Mesendoderm (in vitro differentiated cells): ENCODE data around the gene TIPRL. TPM values are rescaled to one million over a fixed set of nuclear protein-coding genes. Genes with fewer than 3 reads are reported as not detected.

Source experiments
- DNase-seq: peaks from one replicate; pipeline ENCODE4 v3.0.0; 2013
- H2AK5ac ChIP-seq: 2 replicates; pipeline ENCODE4 v1.6.1; 2013; ENCODE audit warnings: low read length, inconsistent platforms
- H2BK120ac ChIP-seq: 2 replicates; pipeline ENCODE4 v1.6.1; 2013; ENCODE audit warnings: low read depth, mild to moderate bottlenecking, low read length, moderate library complexity, mixed read lengths
- H2BK15ac ChIP-seq: replicated peaks from 2 replicates; pipeline ENCODE4 v1.6.1; 2013; ENCODE audit warnings: low read depth, mild to moderate bottlenecking, moderate library complexity
- H2BK5ac ChIP-seq: 2 replicates; pipeline ENCODE4 v1.6.1; 2013; ENCODE audit warnings: low read length, inconsistent platforms
- H3K18ac ChIP-seq: 2 replicates; pipeline ENCODE4 v1.6.1; 2013; ENCODE audit warnings: mild to moderate bottlenecking, low read length, mixed read lengths
- H3K23ac ChIP-seq: one replicate; pipeline ENCODE4 v1.6.1; 2013; ENCODE audit warnings: low read length
- H3K27ac ChIP-seq: 2 replicates; pipeline ENCODE4 v1.5.1; 2013; ENCODE audit warnings: low read depth, mild to moderate bottlenecking, inconsistent platforms, low read length, moderate library complexity
- H3K27me3 ChIP-seq: 2 replicates; pipeline ENCODE4 v1.6.1; 2013; ENCODE audit warnings: low read length, control low read depth, mild to moderate bottlenecking, inconsistent platforms; ENCODE audit not compliant: insufficient read depth, poor library complexity
- H3K36me3 ChIP-seq: 2 replicates; pipeline ENCODE4 v1.6.1; 2013; ENCODE audit warnings: low read length, inconsistent platforms; ENCODE audit not compliant: control insufficient read depth, insufficient read depth
- H3K4ac ChIP-seq: one replicate; pipeline ENCODE4 v1.6.1; 2013; ENCODE audit warnings: low read depth, mild to moderate bottlenecking, low read length, moderate library complexity
- H3K4me1 ChIP-seq: 2 replicates; pipeline ENCODE4 v1.6.1; 2013; ENCODE audit warnings: low read depth, low read length, inconsistent platforms; ENCODE audit not compliant: control insufficient read depth
- H3K4me2 ChIP-seq: 2 replicates; pipeline ENCODE4 v1.6.1; 2013; ENCODE audit warnings: low read length
- H3K4me3 ChIP-seq: 2 replicates; pipeline ENCODE4 v1.5.1; 2013; ENCODE audit warnings: mild to moderate bottlenecking, low read length
- H3K56ac ChIP-seq: one replicate; pipeline ENCODE4 v1.6.1; 2013; ENCODE audit warnings: low read length
- H3K79me1 ChIP-seq: 2 replicates; pipeline ENCODE4 v1.6.1; 2013; ENCODE audit warnings: low read length, inconsistent platforms
- H3K79me2 ChIP-seq: 2 replicates; pipeline ENCODE4 v1.6.1; 2013; ENCODE audit warnings: mild to moderate bottlenecking, low read length; ENCODE audit not compliant: control insufficient read depth, insufficient read depth
- H3K9ac ChIP-seq: 2 replicates; pipeline ENCODE4 v1.6.1; 2013; ENCODE audit warnings: low read length, inconsistent platforms
- H4K5ac ChIP-seq: one replicate; pipeline ENCODE4 v1.6.1; 2013; ENCODE audit warnings: low read length
- H4K8ac ChIP-seq: one replicate; pipeline ENCODE4 v1.6.1; 2013; ENCODE audit warnings: low read depth, mild to moderate bottlenecking, control low read depth, low read length, moderate library complexity
- WGBS: extraction: QIAGEN DNeasy Blood & Tissue Kit; methylation state at CpG from one replicate; pipeline ENCODE4 v1.1.7; 2013; ENCODE audit warnings: low lambda C conversion rate, missing lambda C conversion rate; ENCODE audit not compliant: insufficient coverage; ENCODE audit errors: extremely low coverage; 5-methylcytosine and 5-hydroxymethylcytosine counted together
- polyA plus RNA-seq, 2 experiments: library from polyadenylated mRNA; stranded (reverse); fragments of 200-250 nt; gene quantifications; one replicate each; pipeline ENCODE4 v1.2.3, GENCODE V29; 2013

Gene TIPRL
- polyA plus RNA-seq (2013, experiment 1 of 2), result 23.8 TPM
- polyA plus RNA-seq (2013, experiment 2 of 2), result 22.5 TPM

DNA sequence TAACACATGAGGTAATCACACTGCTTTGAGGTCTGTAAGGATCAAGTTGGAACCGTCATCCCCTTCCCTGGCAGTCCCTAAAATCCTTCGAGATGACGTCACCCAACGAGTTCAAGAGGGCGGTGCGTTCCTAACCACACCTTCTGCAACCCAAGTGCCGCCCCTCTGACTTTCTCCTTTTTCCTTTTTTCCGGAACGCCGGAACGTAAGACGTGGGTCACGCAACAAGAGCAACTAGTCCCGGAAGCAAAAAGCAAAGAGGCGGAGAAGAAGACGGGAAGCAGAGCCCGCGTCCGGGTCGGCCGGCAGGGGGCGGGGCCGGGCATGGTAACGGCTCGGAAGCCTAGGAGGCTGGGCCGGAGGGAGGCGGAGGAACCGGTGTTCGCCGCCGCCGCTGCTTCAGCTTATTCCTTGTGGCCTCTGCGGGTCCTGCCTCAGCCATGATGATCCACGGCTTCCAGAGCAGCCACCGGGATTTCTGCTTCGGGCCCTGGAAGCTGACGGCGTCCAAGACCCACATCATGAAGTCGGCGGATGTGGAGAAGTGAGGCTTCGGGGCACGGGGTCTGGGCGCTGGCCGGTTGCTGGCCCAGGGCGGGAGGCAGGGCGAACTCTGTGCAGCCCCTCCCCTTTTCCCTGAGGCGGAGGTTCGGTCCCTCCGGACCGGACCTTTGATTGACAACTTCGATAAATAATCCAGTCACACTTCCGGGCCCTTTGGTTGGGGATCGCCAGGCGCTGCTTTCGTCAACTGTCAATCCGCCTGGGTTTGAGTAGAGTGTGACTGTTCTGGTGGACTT lies at the start of gene TIPRL:
Gene TIPRL (plus strand): TSS at position 325 of the 800 bp plus-strand sequence. CDS start 116 bp downstream, at position 441.
- Histone ChIP-seq H3K56ac (peak within 1 kb of the TSS; percentile 92), H3K36me3 (no peaks in the 10 kb centered on the region), H3K4ac (peak within 1 kb of the TSS; percentile 79), H3K4me2 (peak within 1 kb of the TSS; percentile 42), H4K8ac (no peak within 1 kb of the TSS), H3K4me3 (peak within 1 kb of the TSS; percentile 77), H3K27ac (peak within 1 kb of the TSS; percentile 72), H2AK5ac (no peak within 1 kb of the TSS), H3K79me1 (no peaks in the 10 kb centered on the region), H2BK5ac (no peak within 1 kb of the TSS), H3K79me2 (peaks cover 6% of the 10 kb centered on the region), H3K4me1 (peaks cover 6% of the 10 kb centered on the region), H3K27me3 (no peaks in the 10 kb centered on the region), H2BK120ac (no peak within 1 kb of the TSS), H4K5ac (no peak within 1 kb of the TSS), H3K23ac (no peak within 1 kb of the TSS), H3K9ac (peak within 1 kb of the TSS; percentile 81), H3K18ac (no peak within 1 kb of the TSS), H2BK15ac (no peak within 1 kb of the TSS)
- DNase-seq, result peak; percentile 100
- no CpG with 5 or more reads among the region's 56 CpGs for WGBS

DNA sequence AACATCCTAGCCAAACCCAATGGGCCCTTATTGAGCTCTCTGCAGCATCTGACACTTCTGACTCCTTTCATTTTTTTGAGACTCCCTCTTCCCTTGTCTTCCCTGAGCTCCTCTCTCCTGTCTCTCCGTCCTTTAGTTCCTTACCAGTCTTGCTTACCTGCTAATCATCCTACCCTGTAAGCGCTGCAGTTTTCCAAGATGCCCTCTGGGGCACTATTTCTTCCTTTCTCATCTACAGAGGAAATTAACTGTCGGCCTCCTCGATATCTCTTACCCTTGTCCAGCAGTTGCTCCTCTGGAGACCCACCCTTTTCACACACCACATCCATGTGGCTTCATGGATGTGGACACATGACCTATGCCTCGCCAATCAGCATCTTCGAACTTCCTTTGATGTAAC lies 48.8 kb upstream of the TIPRL start:
- Histone ChIP-seq H2BK120ac (no peak overlapping the region), H3K27ac (no peak overlapping the region), H3K4ac (no peak overlapping the region), H3K79me2 (no peaks in the 10 kb centered on the region), H3K4me1 (no peaks in the 10 kb centered on the region), H3K79me1 (no peaks in the 10 kb centered on the region), H3K23ac (no peak overlapping the region), H3K27me3 (no peaks in the 10 kb centered on the region), H2BK15ac (no peak overlapping the region), H2AK5ac (no peak overlapping the region), H3K56ac (no peak overlapping the region), H2BK5ac (no peak overlapping the region), H3K4me2 (no peak overlapping the region), H3K4me3 (no peak overlapping the region), H4K8ac (no peak overlapping the region), H3K9ac (no peak overlapping the region), H4K5ac (no peak overlapping the region), H3K36me3 (no peaks in the 10 kb centered on the region), H3K18ac (no peak overlapping the region)
- WGBS, result no CpG with 5 or more reads among the region's 6 CpGs
- DNase-seq, result peak; percentile 30

DNA sequence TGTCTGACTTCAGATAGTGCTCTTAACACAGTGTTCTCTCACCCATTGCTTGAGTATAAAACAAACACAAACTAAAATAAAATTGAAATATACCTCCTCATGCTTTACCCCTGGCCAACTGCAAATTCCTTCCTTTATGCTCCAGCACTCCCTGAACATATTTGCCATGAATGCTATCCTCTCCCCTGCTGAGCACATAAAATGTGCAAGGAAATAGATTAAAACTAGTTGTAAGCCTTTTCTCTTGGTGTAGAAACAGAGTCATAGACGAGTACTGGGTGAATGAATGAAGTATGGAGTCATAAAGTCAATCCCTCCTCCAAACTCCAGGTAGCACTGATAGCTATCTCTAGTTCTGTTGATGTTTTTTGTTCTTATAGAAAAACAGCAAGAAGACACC lies 44.6 kb upstream of the TIPRL start:
- H3K79me2 ChIP-seq, result peaks cover 2% of the 10 kb centered on the region
- no CpG with 5 or more reads among the region's 1 CpG for WGBS
- H3K4me3 ChIP-seq, result no peak overlapping the region
- no peak overlapping the region for H3K23ac ChIP-seq
- H3K4ac ChIP-seq, result no peak overlapping the region
- H4K5ac ChIP-seq, result no peak overlapping the region
- H3K79me1 ChIP-seq, result peaks cover 2% of the 10 kb centered on the region
- H2BK5ac ChIP-seq, result no peak overlapping the region
- no peak overlapping the region for H2AK5ac ChIP-seq
- no peak overlapping the region for H2BK15ac ChIP-seq
- H3K36me3 ChIP-seq, result no peaks in the 10 kb centered on the region
- no peak for DNase-seq
- no peak overlapping the region for H4K8ac ChIP-seq
- H3K4me1 ChIP-seq, result peaks cover 5% of the 10 kb centered on the region
- no peak overlapping the region for H2BK120ac ChIP-seq
- H3K4me2 ChIP-seq, result no peak overlapping the region
- no peaks in the 10 kb centered on the region for H3K27me3 ChIP-seq
- no peak overlapping the region for H3K9ac ChIP-seq
- no peak overlapping the region for H3K56ac ChIP-seq
- no peak overlapping the region for H3K18ac ChIP-seq
- no peak overlapping the region for H3K27ac ChIP-seq

DNA sequence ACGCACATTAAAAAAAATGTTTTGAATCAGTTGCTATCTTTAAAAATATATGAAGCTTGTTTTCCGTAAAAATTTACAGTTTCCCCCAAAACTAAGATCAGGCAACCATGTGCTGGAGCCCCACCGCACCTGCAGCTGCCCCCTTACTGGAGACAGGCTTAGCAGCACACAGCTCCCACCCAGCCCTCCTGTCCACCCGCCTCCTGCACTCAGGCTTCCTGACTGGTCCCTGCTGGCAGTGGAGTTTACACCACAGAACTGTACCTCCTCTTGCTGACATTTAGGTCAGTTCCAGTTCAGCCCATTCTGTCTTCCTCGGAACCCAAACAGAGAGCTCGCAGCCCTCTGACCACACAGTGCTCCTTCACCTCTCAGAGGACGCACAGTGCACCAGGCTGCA lies 44.1 kb upstream of the TIPRL start:
- Histone ChIP-seq H3K23ac (peak overlapping the region; percentile 56), H3K9ac (no peak overlapping the region), H3K18ac (no peak overlapping the region), H3K4me2 (no peak overlapping the region), H3K4me3 (no peak overlapping the region), H3K79me2 (peaks cover 2% of the 10 kb centered on the region), H3K4ac (no peak overlapping the region), H3K27me3 (no peaks in the 10 kb centered on the region), H2BK15ac (no peak overlapping the region), H2BK5ac (no peak overlapping the region), H2BK120ac (no peak overlapping the region), H3K56ac (no peak overlapping the region), H4K8ac (no peak overlapping the region), H4K5ac (no peak overlapping the region), H2AK5ac (no peak overlapping the region), H3K79me1 (peaks cover 2% of the 10 kb centered on the region), H3K36me3 (no peaks in the 10 kb centered on the region), H3K4me1 (peaks cover 5% of the 10 kb centered on the region), H3K27ac (no peak overlapping the region)
- no peak for DNase-seq
- WGBS, result no CpG with 5 or more reads among the region's 7 CpGs

DNA sequence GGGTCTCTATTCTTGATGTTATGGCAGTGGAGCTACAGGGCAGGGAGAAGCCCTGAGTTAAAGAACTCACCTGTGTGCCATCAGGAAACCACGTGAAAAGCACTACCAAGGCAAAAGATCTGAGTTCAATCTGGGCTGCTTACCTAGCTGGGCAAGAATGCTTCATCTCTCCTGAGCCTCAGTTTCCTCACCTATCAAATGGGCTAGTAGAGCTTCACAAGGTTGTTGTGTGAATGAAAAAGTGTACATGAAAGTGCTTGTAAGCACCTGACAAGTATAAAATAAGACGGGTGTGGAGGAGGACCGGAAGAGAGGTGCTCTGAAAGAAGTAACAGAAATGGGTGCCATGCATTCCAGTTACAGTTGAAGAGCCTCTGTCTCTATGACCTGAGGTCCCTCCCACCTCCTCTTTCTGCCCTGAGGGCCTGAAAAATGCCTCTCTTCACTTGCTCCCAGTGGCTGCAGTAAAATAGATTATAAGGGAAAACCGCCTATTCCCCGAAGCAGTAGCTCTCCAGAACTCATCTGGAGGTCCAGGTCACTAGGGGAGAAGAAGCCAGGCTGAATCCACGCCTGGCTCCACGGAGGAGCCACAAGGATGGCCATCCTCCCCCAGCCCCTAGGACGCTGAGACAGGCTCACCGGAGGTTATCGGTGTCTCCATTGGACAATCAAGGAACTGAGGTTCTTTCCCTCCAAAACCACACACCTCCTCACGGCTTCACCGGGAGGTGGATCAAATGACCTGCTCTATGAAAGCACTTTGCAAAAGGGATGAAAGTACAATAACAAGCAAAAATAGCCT lies 43.4 kb upstream of the TIPRL start:
- H3K36me3 ChIP-seq, result no peaks in the 10 kb centered on the region
- no peak overlapping the region for H2BK120ac ChIP-seq
- H4K8ac ChIP-seq, result no peak overlapping the region
- H2AK5ac ChIP-seq, result no peak overlapping the region
- no peak overlapping the region for H3K27ac ChIP-seq
- WGBS, result no CpG with 5 or more reads among the region's 12 CpGs
- H4K5ac ChIP-seq, result no peak overlapping the region
- peak overlapping the region; percentile 86 for H3K9ac ChIP-seq
- H3K79me2 ChIP-seq, result peaks cover 2% of the 10 kb centered on the region
- H3K56ac ChIP-seq, result peak overlapping the region; percentile 94
- no peak overlapping the region for H3K4ac ChIP-seq
- H3K4me1 ChIP-seq, result peaks cover 5% of the 10 kb centered on the region
- no peak overlapping the region for H2BK15ac ChIP-seq
- no peaks in the 10 kb centered on the region for H3K27me3 ChIP-seq
- peak overlapping the region; percentile 89 for H3K23ac ChIP-seq
- H3K4me3 ChIP-seq, result peak overlapping the region; percentile 80
- H3K4me2 ChIP-seq, result peak overlapping the region; percentile 95
- peak; percentile 57 for DNase-seq
- H3K79me1 ChIP-seq, result peaks cover 2% of the 10 kb centered on the region
- no peak overlapping the region for H2BK5ac ChIP-seq
- H3K18ac ChIP-seq, result no peak overlapping the region
